HG03135 (cell line): Measurements from ENCODE around the gene PRSS21.
A peak's percentile ranks its signal among the peaks of the same experiment; 100 is the strongest.

Experiments used
- ATAC-seq: cut with Tn5 transposase; IDR thresholded peaks from one replicate; pipeline ENCODE4 v1.9.1; 2021; ENCODE audit warnings: mild to moderate bottlenecking, moderate library complexity; ENCODE audit not compliant: unreplicated experiment

PRSS21 gene

DNA sequence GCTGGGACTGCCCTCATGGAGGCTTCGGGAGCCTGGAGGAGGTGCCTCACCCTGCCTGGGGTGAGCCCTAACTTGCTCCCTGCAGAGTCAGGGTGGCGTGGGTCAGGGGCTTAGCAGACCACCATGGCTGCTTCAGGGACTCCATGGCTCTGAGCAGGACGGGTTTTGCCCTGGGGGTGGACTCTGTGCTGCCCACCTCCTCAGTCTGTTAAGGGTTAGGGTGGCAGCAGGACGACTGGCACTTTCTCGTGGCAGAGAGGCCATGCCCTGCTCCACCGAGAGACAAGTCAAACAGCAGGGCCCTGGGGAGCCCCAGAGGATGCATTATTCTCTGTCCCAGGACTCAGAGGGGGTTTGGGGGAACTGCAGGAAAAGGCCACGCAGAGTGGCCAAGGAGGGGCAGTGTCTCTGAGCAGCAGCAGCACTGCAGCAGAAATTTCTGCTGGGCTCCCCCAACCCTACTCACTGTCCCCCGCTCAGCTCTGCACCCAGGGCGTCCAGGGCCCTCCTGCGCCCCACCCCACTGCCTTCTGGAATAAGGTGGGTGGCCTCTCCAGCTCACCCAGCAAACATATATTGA lies 42.7 kb downstream of the PRSS21 start:
- ATAC-seq, result no peak

DNA sequence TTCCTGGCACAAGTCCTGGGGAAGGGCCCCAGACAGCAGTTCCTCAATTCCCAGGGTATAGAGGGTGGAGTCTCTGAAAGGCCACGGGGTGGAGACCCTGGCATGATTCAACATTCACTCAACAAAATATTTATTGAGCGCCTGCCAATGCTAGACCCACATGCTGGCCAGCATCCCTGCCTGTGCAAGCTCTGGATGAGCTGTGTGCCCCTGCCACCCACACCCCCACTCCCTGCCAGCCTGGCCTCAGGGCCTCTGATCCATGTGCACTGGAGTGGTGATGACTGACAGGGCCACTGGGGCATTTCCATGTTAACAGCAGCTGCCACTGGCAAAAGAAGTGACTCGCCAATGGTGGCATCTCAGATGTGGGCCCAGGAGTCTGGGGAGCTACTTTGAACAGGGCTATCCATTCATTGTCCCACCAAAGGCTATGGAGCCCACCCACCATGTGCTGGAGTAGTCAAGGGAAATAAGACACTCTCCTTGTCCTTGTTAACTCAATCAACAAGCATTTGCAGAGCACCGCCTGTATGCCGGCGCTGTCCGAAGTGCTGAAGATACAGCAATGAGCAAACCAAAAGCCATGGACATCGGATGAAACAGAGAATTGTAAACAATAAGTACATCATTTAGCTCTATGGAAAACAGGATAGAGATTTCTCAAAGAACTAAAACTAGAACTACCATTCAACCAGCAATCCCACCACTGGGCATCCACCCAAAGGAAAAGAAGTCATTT lies 44.0 kb downstream of the PRSS21 start:
- no peak for ATAC-seq

DNA sequence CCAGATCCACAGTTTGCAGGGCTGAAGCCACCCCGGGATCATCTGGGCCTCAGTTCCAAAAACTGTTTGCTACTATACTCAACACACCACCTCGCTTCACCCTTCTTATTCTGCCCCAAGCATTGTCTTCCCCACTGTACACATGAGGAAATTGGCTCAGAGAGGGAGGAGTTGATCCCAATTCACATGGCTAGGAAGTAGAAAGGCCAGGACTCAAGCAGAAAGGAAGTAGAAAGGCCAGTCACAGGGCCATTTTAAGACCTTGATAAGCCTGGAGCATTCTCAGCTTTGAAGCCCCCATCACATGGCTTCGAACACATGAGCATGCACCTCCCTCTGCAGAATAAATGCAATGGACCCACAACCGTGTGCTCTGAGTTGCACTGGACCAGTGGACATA lies 48.6 kb downstream of the PRSS21 start:
- ATAC-seq, result no peak

GRCh38 chr16:2866431-2866830 lies 49.4 kb downstream of the PRSS21 start:
- ATAC-seq, result no peak

DNA sequence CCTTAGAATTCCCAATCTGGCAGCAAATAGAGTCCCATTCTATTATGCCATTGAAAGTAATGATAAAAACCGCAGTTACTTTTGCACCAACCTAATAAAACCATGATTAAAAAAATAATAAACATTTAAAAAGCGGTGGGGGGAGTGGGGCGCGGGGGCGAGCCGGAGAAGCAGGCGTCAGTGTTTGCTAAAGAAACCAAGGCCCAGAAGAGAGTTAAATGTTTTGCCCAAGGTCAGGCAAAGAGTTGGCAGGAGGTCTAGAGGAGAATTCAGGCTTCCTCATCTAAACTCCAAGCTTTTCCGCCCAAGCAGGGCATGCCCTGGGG lies 50.6 kb downstream of the PRSS21 start:
- ATAC-seq, result no peak

- peak; percentile 91 for ATAC-seq
Measured at GRCh38 chr16:2867987-2868789, 51.2 kb downstream of the PRSS21 start.
